HEK293 (cell line): ENCODE measurements around the gene GALNTL6.

Experiments
- CTCF ChIA-PET: fragments of 350-600 bp; formaldehyde crosslinking; extraction: SDS; loops from one replicate; lab custom pipeline; 2021; ENCODE audit warnings: antibody characterized with exemption; lab: Yijun Ruan, JAX
- POLR2A ChIA-PET: fragments of 300-600 bp; formaldehyde crosslinking; extraction: SDS; loops from one replicate; lab custom pipeline; 2020; ENCODE audit warnings: antibody characterized with exemption, inconsistent platforms; lab: Yijun Ruan, JAX
- H3K27ac ChIP-seq: fragments of 200-500 bp; sonication (Bioruptor generic); 2 replicates; pipeline ENCODE4 v1.5.1; 2014; ENCODE audit warnings: low read depth, low read length, control low read depth, inconsistent platforms; ENCODE audit errors: extremely low read depth
- H3K36me3 ChIP-seq, 2 experiments: fragments of 200-500 bp in 1 of 2; sonication (Bioruptor generic) in 1 of 2; 1 replicate in 1 of 2; 2 replicates in 1 of 2; pipeline ENCODE4 v1.5.1; 2014 to 2017; ENCODE audit warnings: inconsistent platforms in 2 of 2, low read length in 2 of 2; ENCODE audit not compliant: control insufficient read depth in 2 of 2, insufficient read depth in 1 of 2
- H3K4me1 ChIP-seq: fragments of 200-500 bp; sonication (Bioruptor generic); 2 replicates; pipeline ENCODE4 v1.5.1; 2014; ENCODE audit warnings: mild to moderate bottlenecking, low read length, inconsistent platforms; ENCODE audit not compliant: control insufficient read depth, insufficient read depth
- H3K4me3 ChIP-seq: 2 replicates; pipeline ENCODE4 v1.5.1; 2011; ENCODE audit warnings: low read depth, mild to moderate bottlenecking, control low read depth, low read length, moderate library complexity
- H3K9me3 ChIP-seq: fragments of 200-500 bp; sonication (Bioruptor generic); 2 replicates; pipeline ENCODE4 v1.5.1; 2014; ENCODE audit warnings: low read depth, low read length, inconsistent platforms; ENCODE audit not compliant: control insufficient read depth, insufficient read depth
- HOXD13 ChIP-seq: sonication (generic); formaldehyde crosslinking; IDR thresholded peaks from 2 replicates; pipeline ENCODE4 v1.8.0; 2022; ENCODE audit warnings: missing genetic modification reagents, borderline replicate concordance
- ZBTB17 ChIP-seq: fragments of 450-650 bp; formaldehyde crosslinking; IDR thresholded peaks from 2 replicates; pipeline ENCODE4 v1.5.1; 2016; ENCODE audit warnings: missing biosample characterization, missing genetic modification characterization
- ZFP41 ChIP-seq: fragments of 450-650 bp; formaldehyde crosslinking; IDR thresholded peaks from 2 replicates; pipeline ENCODE4 v1.5.1; 2016; ENCODE audit warnings: missing biosample characterization, missing genetic modification characterization, borderline replicate concordance
- ZNF146 ChIP-seq: fragments of 450-650 bp; formaldehyde crosslinking; IDR thresholded peaks from 2 replicates; pipeline ENCODE4 v1.5.1; 2016; ENCODE audit warnings: missing biosample characterization, missing genetic modification characterization
- ZNF211 ChIP-seq: fragments of 450-650 bp; formaldehyde crosslinking; IDR thresholded peaks from 2 replicates; pipeline ENCODE4 v1.5.1; 2016; ENCODE audit warnings: low read depth, missing biosample characterization, missing genetic modification characterization
- ZNF223 ChIP-seq: fragments of 450-650 bp; formaldehyde crosslinking; IDR thresholded peaks from 2 replicates; pipeline ENCODE4 v1.5.1; 2016; ENCODE audit warnings: missing biosample characterization, missing genetic modification characterization
- ZNF302 ChIP-seq: fragments of 450-650 bp; formaldehyde crosslinking; IDR thresholded peaks from 2 replicates; pipeline ENCODE4 v1.5.1; 2016; ENCODE audit warnings: missing biosample characterization, missing genetic modification characterization, low read depth
- ZNF560 ChIP-seq: fragments of 450-650 bp; formaldehyde crosslinking; IDR thresholded peaks from 2 replicates; pipeline ENCODE4 v1.5.1; 2017; ENCODE audit warnings: missing biosample characterization, missing genetic modification characterization, borderline replicate concordance
- ZNF580 ChIP-seq: fragments of 450-650 bp; formaldehyde crosslinking; IDR thresholded peaks from 2 replicates; pipeline ENCODE4 v1.5.1; 2016; ENCODE audit warnings: missing biosample characterization, missing genetic modification characterization
- ZNF624 ChIP-seq: fragments of 450-650 bp; formaldehyde crosslinking; IDR thresholded peaks from 2 replicates; pipeline ENCODE4 v1.5.1; 2017; ENCODE audit warnings: missing biosample characterization, missing genetic modification characterization
- ZNF654 ChIP-seq: fragments of 450-650 bp; formaldehyde crosslinking; IDR thresholded peaks from 2 replicates; pipeline ENCODE4 v1.5.1; 2016; ENCODE audit warnings: low read depth, missing biosample characterization, missing genetic modification characterization
- ZNF660 ChIP-seq: fragments of 450-650 bp; IDR thresholded peaks from 2 replicates; pipeline ENCODE4 v1.5.1; 2018; ENCODE audit warnings: missing biosample characterization, mild to moderate bottlenecking, missing genetic modification characterization
- ZNF76 ChIP-seq: fragments of 450-650 bp; formaldehyde crosslinking; IDR thresholded peaks from 2 replicates; pipeline ENCODE4; 2016; ENCODE audit warnings: low read depth, missing biosample characterization, missing genetic modification characterization, borderline replicate concordance
- ZNF791 ChIP-seq: fragments of 450-650 bp; formaldehyde crosslinking; IDR thresholded peaks from 2 replicates; pipeline ENCODE4 v1.5.1; 2016; ENCODE audit warnings: missing biosample characterization, missing genetic modification characterization
- ZNF830 ChIP-seq: fragments of 450-650 bp; IDR thresholded peaks from 2 replicates; pipeline ENCODE4 v1.5.0; 2018; ENCODE audit warnings: missing biosample characterization, missing genetic modification characterization, low read depth, mild to moderate bottlenecking, moderate library complexity
- ZSCAN4 ChIP-seq: fragments of 450-650 bp; formaldehyde crosslinking; IDR thresholded peaks from 2 replicates; pipeline ENCODE4 v1.5.1; 2017; ENCODE audit warnings: missing biosample characterization, missing genetic modification characterization

GALNTL6 gene

GRCh38 chr4:171834640-171835039 lies 21.4 kb downstream of the GALNTL6 start:
- ChIA-PET CTCF (no interaction called here), POLR2A (no interaction called here)
- TF ChIP-seq ZBTB17 = 0 out of 2 replicates have a peak, but pooled peaks have one; percentile 14
- no peak for TF ChIP-seq ZNF624 (tag by site-specific recombination)
- no peak overlapping the region for H3K4me3 ChIP-seq
- no peaks in the 10 kb centered on the region for H3K4me1 ChIP-seq
- H3K36me3 ChIP-seq = no peaks in the 10 kb centered on the region
- no peaks in the 10 kb centered on the region for H3K9me3 ChIP-seq
- H3K27ac ChIP-seq = no peak overlapping the region

GRCh38 chr4:171843456-171843855 lies 30.3 kb downstream of the GALNTL6 start:
- H3K9me3 ChIP-seq = no peaks in the 10 kb centered on the region
- CTCF ChIA-PET = no interaction called here
- no peak for TF ChIP-seq ZNF791 (tag by site-specific recombination)
- no peak for TF ChIP-seq ZNF146 (tag by site-specific recombination)
- no peak for TF ChIP-seq ZNF223
- TF ChIP-seq ZNF211 (tag by site-specific recombination) = no peak
- no peak for TF ChIP-seq ZNF830
- TF ChIP-seq ZNF560 (tag by site-specific recombination) = no peak
- TF ChIP-seq HOXD13 (CRISPR knock-in tag) = no peak
- no peak for TF ChIP-seq ZNF660 (tag by site-specific recombination)
- POLR2A ChIA-PET = no interaction called here
- H3K4me1 ChIP-seq = no peaks in the 10 kb centered on the region
- H3K4me3 ChIP-seq = no peak overlapping the region
- no peaks in the 10 kb centered on the region for H3K36me3 ChIP-seq
- H3K27ac ChIP-seq = no peak overlapping the region

GRCh38 chr4:171846232-171846631 lies 33.0 kb downstream of the GALNTL6 start:
- peak; percentile 61 for TF ChIP-seq ZNF654 (tag by site-specific recombination)
- TF ChIP-seq ZNF580 = no peak
- TF ChIP-seq ZFP41 (tag by site-specific recombination) = no peak
- Histone ChIP-seq H3K9me3 (no peaks in the 10 kb centered on the region), H3K4me1 (no peaks in the 10 kb centered on the region), H3K27ac (no peak overlapping the region), H3K4me3 (no peak overlapping the region), H3K36me3 (no peaks in the 10 kb centered on the region)
- CTCF ChIA-PET = interaction anchor here (0.7 to 1.3 kb wide), 5 partner anchors 8 to 782 kb away, joined by 3 to 5 read pairs (median 3); no protein-coding TSS in a partner anchor
- POLR2A ChIA-PET = no interaction called here

- CTCF ChIA-PET = interaction anchor here (0.6 to 1.3 kb wide), 5 partner anchors 8 to 1001 kb away, joined by 3 to 4 read pairs (median 3); no protein-coding TSS in a partner anchor
Measured at GRCh38 chr4:171846893-171847292, 33.7 kb downstream of the GALNTL6 start.

More at GRCh38 chr4:171846893-171847292, 33.7 kb downstream of the GALNTL6 start:
- Histone ChIP-seq H3K9me3 (no peaks in the 10 kb centered on the region), H3K27ac (no peak overlapping the region), H3K36me3 (no peaks in the 10 kb centered on the region), H3K4me3 (no peak overlapping the region), H3K4me1 (no peaks in the 10 kb centered on the region)
- POLR2A ChIA-PET = no interaction called here
- TF ChIP-seq ZSCAN4 (tag by site-specific recombination) (no peak), ZNF302 (no peak), ZNF76 (no peak), ZNF211 (tag by site-specific recombination) (no peak)
